Suprapubic skin (tissue), 4 donors: ENCODE measurements around the gene UNC93A. TPM values are rescaled to one million over a fixed set of nuclear protein-coding genes. Genes with fewer than 3 reads are reported as not detected.
"Not testable (repeated sequence)": the region's sequence is repeated elsewhere in the genome, so short reads cannot be mapped to it uniquely, and the experiment has no call there.

Experiments
- DNase-seq, 2 donors: peaks; one replicate each; pipeline ENCODE4 v3.0.0-alpha.2; 2019; ENCODE audit warnings: low spot score in 2 of 2
- H3K27ac ChIP-seq: fragments of 200-600 bp; sonication (generic); one replicate; pipeline ENCODE4 v1.5.1; 2019
- H3K27me3 ChIP-seq: fragments of 200-600 bp; sonication (generic); one replicate; pipeline ENCODE4 v1.5.1; 2019
- H3K36me3 ChIP-seq: fragments of 200-600 bp; sonication (generic); one replicate; pipeline ENCODE4 v1.5.1; 2019
- H3K4me1 ChIP-seq: fragments of 200-600 bp; sonication (generic); one replicate; pipeline ENCODE4 v1.5.1; 2019
- H3K4me3 ChIP-seq: fragments of 200-600 bp; sonication (generic); one replicate; pipeline ENCODE4 v1.5.1; 2019; ENCODE audit warnings: mild to moderate bottlenecking
- H3K9me3 ChIP-seq: fragments of 200-600 bp; sonication (generic); one replicate; pipeline ENCODE4 v1.5.1; 2019
- EP300 ChIP-seq: sonication (generic); formaldehyde crosslinking; IDR thresholded peaks from one replicate; pipeline ENCODE4 v1.6.1; 2017; ENCODE audit warnings: antibody characterized with exemption
- POLR2A ChIP-seq, 2 donors: fragments of 450-650 bp; IDR thresholded peaks; one replicate each; pipeline ENCODE4 v1.6.1; 2017; ENCODE audit warnings: antibody characterized with exemption in 2 of 2, mild to moderate bottlenecking in 2 of 2, moderate library complexity in 2 of 2
- POLR2AphosphoS5 ChIP-seq, 3 donors: sonication (generic); formaldehyde crosslinking; IDR thresholded peaks; one replicate each; pipeline ENCODE4 v1.6.1; 2017; ENCODE audit warnings: antibody characterized with exemption in 3 of 3
- WGBS: methylation state at CpG from one replicate; pipeline ENCODE4 v1.1.5; 2018; 5-methylcytosine and 5-hydroxymethylcytosine counted together
- total RNA-seq, 4 donors: library from RNA; depleted of rRNA; stranded (reverse); fragments of >200 nt; gene quantifications; one replicate each; pipeline ENCODE4 v1.1.0, GENCODE V29; 2016
- TF ChIP-seq, protein P1 (sequence below), 2 donors: fragments of 200-600 bp in 1 of 2; fragments of 450-650 bp in 1 of 2; sonication (generic) in 1 of 2; IDR thresholded peaks; one replicate each; pipeline ENCODE4 v1.5.1; 2016 to 2019; ENCODE audit warnings: antibody characterized with exemption in 2 of 2, mild to moderate bottlenecking in 1 of 2, moderate library complexity in 1 of 2

UNC93A gene
- total RNA-seq, 4 donors from 2014 or later, result 16.1 to 41.7 (median 30.2) TPM

DNA sequence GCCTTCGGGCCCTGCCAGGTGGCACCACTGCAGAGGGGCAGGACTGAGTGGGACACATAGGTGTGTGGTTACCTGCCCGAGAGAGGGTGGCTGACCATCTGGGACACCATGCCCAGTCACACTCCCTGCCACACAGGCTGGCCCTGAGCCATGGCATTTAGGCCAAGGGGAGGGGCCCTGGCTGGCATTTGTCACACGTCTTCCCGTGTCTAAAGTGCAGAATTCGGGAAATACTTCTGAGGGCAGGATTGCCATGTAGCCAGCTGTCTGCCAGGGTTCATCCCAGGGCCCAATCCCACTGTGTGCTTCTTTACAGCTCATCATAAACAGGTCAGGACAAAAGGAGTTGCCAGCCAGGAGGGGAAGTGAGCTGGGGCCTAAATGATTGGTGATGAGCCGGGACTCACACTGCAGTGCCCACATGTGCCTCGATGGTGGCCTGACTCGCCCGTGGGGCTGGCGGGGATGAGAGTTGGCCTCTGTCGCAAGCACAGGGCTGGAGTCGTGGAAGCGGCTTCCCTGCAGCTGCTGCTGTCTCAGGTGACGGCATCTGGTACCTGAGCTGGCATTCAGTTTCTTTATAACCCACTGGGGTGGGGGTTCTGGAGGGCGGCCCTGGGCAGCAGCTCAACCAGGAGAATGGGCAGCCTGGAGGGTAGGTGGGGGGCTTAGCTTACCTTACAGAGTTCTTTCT lies 5.9 kb upstream of the UNC93A start:
- Histone ChIP-seq H3K4me1 (no peaks in the 10 kb centered on the region), H3K27ac (no peak overlapping the region), H3K9me3 (no peaks in the 10 kb centered on the region), H3K36me3 (no peaks in the 10 kb centered on the region), H3K4me3 (no peak overlapping the region), H3K27me3 (no peaks in the 10 kb centered on the region)
- no peak for TF ChIP-seq POLR2AphosphoS5 (IDR thresholded peaks at IDR 0.05)
- TF ChIP-seq, protein P1, sequence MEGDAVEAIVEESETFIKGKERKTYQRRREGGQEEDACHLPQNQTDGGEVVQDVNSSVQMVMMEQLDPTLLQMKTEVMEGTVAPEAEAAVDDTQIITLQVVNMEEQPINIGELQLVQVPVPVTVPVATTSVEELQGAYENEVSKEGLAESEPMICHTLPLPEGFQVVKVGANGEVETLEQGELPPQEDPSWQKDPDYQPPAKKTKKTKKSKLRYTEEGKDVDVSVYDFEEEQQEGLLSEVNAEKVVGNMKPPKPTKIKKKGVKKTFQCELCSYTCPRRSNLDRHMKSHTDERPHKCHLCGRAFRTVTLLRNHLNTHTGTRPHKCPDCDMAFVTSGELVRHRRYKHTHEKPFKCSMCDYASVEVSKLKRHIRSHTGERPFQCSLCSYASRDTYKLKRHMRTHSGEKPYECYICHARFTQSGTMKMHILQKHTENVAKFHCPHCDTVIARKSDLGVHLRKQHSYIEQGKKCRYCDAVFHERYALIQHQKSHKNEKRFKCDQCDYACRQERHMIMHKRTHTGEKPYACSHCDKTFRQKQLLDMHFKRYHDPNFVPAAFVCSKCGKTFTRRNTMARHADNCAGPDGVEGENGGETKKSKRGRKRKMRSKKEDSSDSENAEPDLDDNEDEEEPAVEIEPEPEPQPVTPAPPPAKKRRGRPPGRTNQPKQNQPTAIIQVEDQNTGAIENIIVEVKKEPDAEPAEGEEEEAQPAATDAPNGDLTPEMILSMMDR (IDR thresholded peaks at IDR 0.05), result no peak
- TF ChIP-seq EP300, result no peak
- TF ChIP-seq POLR2A (IDR thresholded peaks at IDR 0.05), result no peak
- no peak for DNase-seq
- 33% methylated on average over 1 of the region's 15 CpGs for WGBS

- 87% methylated on average over 13 of the region's 13 CpGs for WGBS
- Histone ChIP-seq H3K4me1 (no peaks in the 10 kb centered on the region), H3K27me3 (peaks cover 8% of the 10 kb centered on the region), H3K36me3 (no peaks in the 10 kb centered on the region), H3K27ac (no peak overlapping the region), H3K9me3 (no peaks in the 10 kb centered on the region), H3K4me3 (no peak overlapping the region)
- DNase-seq, result no peak
- no peak for TF ChIP-seq EP300
- TF ChIP-seq, protein P1 (IDR thresholded peaks at IDR 0.05), result no peak
- no peak for TF ChIP-seq POLR2AphosphoS5 (IDR thresholded peaks at IDR 0.05)
- TF ChIP-seq POLR2A (IDR thresholded peaks at IDR 0.05), result no peak
These were observed 3.5 kb upstream of the UNC93A start for GRCh38 chr6:167287513-167288048.

- not testable (repeated sequence) for H3K4me3 ChIP-seq, H3K36me3 ChIP-seq, H3K9me3 ChIP-seq, H3K4me1 ChIP-seq, H3K27ac ChIP-seq
- TF ChIP-seq, protein P1 (IDR thresholded peaks at IDR 0.05), result peak in 1 of 2 donors; percentile 53
- WGBS, result 14% methylated on average over 13 of the region's 14 CpGs
- H3K27me3 ChIP-seq, result peaks cover 18% of the 10 kb centered on the region
- DNase-seq, result peak in 1 of 2 donors; percentile 29
These were observed 2.4 kb upstream of the UNC93A start for GRCh38 chr6:167288591-167289225.

GRCh38 chr6:167289291-167289690 lies 1.8 kb upstream of the UNC93A start:
- H3K36me3 ChIP-seq, DNase-seq, H3K4me1 ChIP-seq, H3K4me3 ChIP-seq, H3K27ac ChIP-seq, H3K9me3 ChIP-seq: not testable (repeated sequence)
- WGBS, result 51% methylated on average over 1 of the region's 2 CpGs
- H3K27me3 ChIP-seq, result peaks cover 18% of the 10 kb centered on the region

DNA sequence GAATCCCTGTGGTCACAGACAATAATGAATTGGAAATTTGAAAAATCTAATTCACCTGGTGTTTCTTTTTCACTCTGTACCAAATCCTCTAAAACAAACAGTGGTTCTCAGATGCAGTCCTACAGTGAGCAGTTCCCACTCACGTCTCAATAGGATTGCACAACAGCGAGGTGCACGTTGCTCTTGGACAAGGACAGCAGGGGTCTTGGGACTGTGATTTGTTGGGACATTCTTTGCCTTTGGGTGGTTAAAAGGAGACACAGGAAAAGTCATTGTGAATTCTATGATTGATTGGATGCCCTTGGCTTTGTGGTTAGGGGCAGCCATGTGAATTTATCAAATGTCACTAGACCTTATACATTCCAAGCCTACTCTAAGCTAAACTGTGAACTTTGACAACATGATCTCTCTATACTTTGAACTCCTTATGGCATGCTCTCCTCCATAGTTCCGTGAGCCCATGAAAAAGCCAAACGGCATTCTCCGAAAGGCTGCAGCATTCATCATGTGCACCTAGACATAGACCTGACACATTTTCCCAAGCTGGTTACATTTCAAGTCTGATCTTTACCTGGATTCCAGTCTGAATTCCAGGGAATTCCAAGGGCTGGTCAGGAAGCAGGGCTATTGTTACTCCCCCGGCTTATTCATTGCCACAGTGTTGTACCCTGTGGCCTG lies 647 bp downstream of the UNC93A start:
- WGBS, result 67% methylated on average over 7 of the region's 7 CpGs
- no peak overlapping the region for H3K27ac ChIP-seq
- peak in 1 of 2 donors; percentile 15 for DNase-seq

More for the DNA sequence above, 647 bp downstream of the UNC93A start:
- no peak overlapping the region for H3K4me3 ChIP-seq
- H3K27me3 ChIP-seq, result peaks cover 23% of the 10 kb centered on the region
- no peaks in the 10 kb centered on the region for H3K9me3 ChIP-seq
- no peak for TF ChIP-seq EP300
- no peak for TF ChIP-seq POLR2AphosphoS5 (IDR thresholded peaks at IDR 0.05)
- no peak for TF ChIP-seq POLR2A (IDR thresholded peaks at IDR 0.05)
- TF ChIP-seq, protein P1 (IDR thresholded peaks at IDR 0.05), result no peak
- H3K4me1 ChIP-seq, result no peaks in the 10 kb centered on the region
- no peaks in the 10 kb centered on the region for H3K36me3 ChIP-seq
